GM12891 (cell line): ENCODE results near the gene LNX1.

Experiments used
- PAX5 ChIP-seq: IDR thresholded peaks from 2 replicates; pipeline ENCODE4 v1.6.1; 2011; ENCODE audit warnings: low read length, moderate library complexity, mild to moderate bottlenecking; ENCODE audit not compliant: insufficient read depth, severe bottlenecking
- POLR2A ChIP-seq: IDR thresholded peaks from 2 replicates; pipeline ENCODE4 v1.6.1; 2011; ENCODE audit warnings: low read depth, low read length, control low read depth
- POLR2AphosphoS5 ChIP-seq: IDR thresholded peaks from 2 replicates; pipeline ENCODE4 v1.6.1; 2011; ENCODE audit warnings: low read depth, low read length, control low read depth
- SPI1 ChIP-seq: IDR thresholded peaks from 2 replicates; pipeline ENCODE4 v1.6.1; 2011; ENCODE audit warnings: low read depth, low read length, control low read depth
- TAF1 ChIP-seq: IDR thresholded peaks from 2 replicates; pipeline ENCODE4 v1.6.1; 2011; ENCODE audit warnings: low read depth, low read length, control low read depth

DNA sequence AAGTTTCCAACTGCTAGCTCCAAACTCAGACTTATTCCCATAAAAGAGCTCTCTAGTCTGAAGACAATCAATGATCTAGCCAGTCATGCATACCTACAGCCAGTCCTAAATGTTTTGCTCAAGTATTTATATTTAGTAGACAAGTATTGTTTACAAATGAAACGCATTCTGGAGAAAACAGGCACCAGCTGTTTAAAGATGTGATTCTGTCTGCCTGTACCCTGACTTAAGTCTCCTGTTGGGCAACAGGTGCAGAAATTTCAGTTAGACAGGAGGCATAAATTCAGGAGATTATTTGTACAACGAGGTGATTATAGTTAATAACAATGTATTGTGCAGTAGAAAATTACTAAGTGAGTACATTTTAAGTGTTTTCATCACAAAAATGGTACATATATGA, 28.9 kb downstream of the LNX1 start:
- TF ChIP-seq POLR2A (no peak), POLR2AphosphoS5 (no peak), SPI1 (no peak), TAF1 (no peak), PAX5 (no peak)
